Panc1 (cell line): ENCODE data around the gene IL1A. TPM values are rescaled to one million over a fixed set of nuclear protein-coding genes. Genes with fewer than 3 reads are reported as not detected.

Experiments
- ATAC-seq: fragments of 200-7000 bp; cut with Tn5 transposase; 2 replicates; pipeline ENCODE4 v1.9.1; 2020; ENCODE audit warnings: mild to moderate bottlenecking, moderate library complexity
- BruUV-seq: library from RNA; stranded (reverse); fragments of 400-500 nt; replicated peaks from 2 replicates; lab custom pipeline; 2021; lab: Mats Ljungman, UMichigan
- CTCF ChIA-PET: fragments of 300-600 bp; sonication (Branson Sonifier 250); formaldehyde crosslinking; loops from one replicate; lab custom pipeline; 2022; ENCODE audit warnings: antibody characterized with exemption; lab: Charles Lee
- POLR2A ChIA-PET: fragments of 300-600 bp; sonication (Branson Sonifier 250); formaldehyde crosslinking; loops from one replicate; lab custom pipeline; 2022; ENCODE audit warnings: antibody characterized with exemption; lab: Charles Lee
- DNase-seq: peaks from one replicate; pipeline ENCODE4 v3.0.0-alpha.2; 2010; ENCODE audit warnings: low read depth, low spot score
- H3K27ac ChIP-seq: 2 replicates; pipeline ENCODE4 v1.5.1; 2011; ENCODE audit warnings: mild to moderate bottlenecking, low read length, inconsistent platforms
- H3K27me3 ChIP-seq: fragments of 200-500 bp; sonication (Bioruptor generic); 2 replicates; pipeline ENCODE4 v1.6.0; 2014; ENCODE audit warnings: low read length, inconsistent platforms; ENCODE audit not compliant: control insufficient read depth, insufficient read depth
- H3K36me3 ChIP-seq: fragments of 200-500 bp; sonication (Bioruptor generic); 2 replicates; pipeline ENCODE4 v1.5.1; 2014; ENCODE audit warnings: inconsistent platforms, mild to moderate bottlenecking, low read length, moderate library complexity; ENCODE audit not compliant: control insufficient read depth, insufficient read depth
- H3K4me1 ChIP-seq: 2 replicates; pipeline ENCODE4 v1.5.1; 2011; ENCODE audit warnings: inconsistent platforms, mild to moderate bottlenecking, low read length, moderate library complexity; ENCODE audit not compliant: control insufficient read depth, insufficient read depth
- H3K4me3 ChIP-seq, 2 experiments: 2 replicates each; pipeline ENCODE4 v1.5.1; 2011 to 2012; ENCODE audit warnings: low read depth in 2 of 2, low read length in 2 of 2, mild to moderate bottlenecking in 2 of 2, inconsistent platforms in 1 of 2, moderate library complexity in 1 of 2
- H3K9me3 ChIP-seq: fragments of 200-500 bp; sonication (Bioruptor generic); 2 replicates; pipeline ENCODE4 v1.5.1; 2014; ENCODE audit warnings: low read depth, mild to moderate bottlenecking, inconsistent platforms, low read length, moderate library complexity; ENCODE audit not compliant: control insufficient read depth, insufficient read depth
- POLR2AphosphoS5 ChIP-seq: IDR thresholded peaks from 2 replicates; pipeline ENCODE4 v1.6.1; 2012; ENCODE audit warnings: mild to moderate bottlenecking, low read depth, low read length, moderate library complexity
- REST ChIP-seq, 2 experiments: IDR thresholded peaks; 2 replicates each; pipeline ENCODE4 v1.6.1; 2011 to 2012; ENCODE audit warnings: low read depth in 2 of 2, control low read depth in 1 of 2, low read length in 1 of 2, mild to moderate bottlenecking in 1 of 2, moderate library complexity in 1 of 2; ENCODE audit not compliant: insufficient read depth in 1 of 2
- SIN3A ChIP-seq: IDR thresholded peaks from 2 replicates; pipeline ENCODE4 v1.6.1; 2012; ENCODE audit warnings: low read depth, mild to moderate bottlenecking, low read length, moderate library complexity, borderline replicate concordance; ENCODE audit not compliant: insufficient read depth
- TCF7L2 ChIP-seq: IDR thresholded peaks from 2 replicates; pipeline ENCODE4 v1.6.1; 2011; ENCODE audit warnings: mild to moderate bottlenecking, low read depth, low read length, inconsistent platforms
- in situ Hi-C: cut with HindIII; loops from 2 replicates; pipeline ENCODE4 v1.10.0; 2016; ENCODE audit warnings: low sequenced_read_pairs, low pct_unique_long_range_greater_than_20kb
- intact Hi-C: fragments of 100-400 bp; cut with micrococcal nuclease; formaldehyde crosslinking; loops from one replicate; pipeline ENCODE4 v1.10.0; 2022; ENCODE audit not compliant: unreplicated experiment
- total RNA-seq: library from RNA; stranded (reverse); gene quantifications from one replicate; pipeline ENCODE4 v1.2.1, GENCODE V29; 2021; ENCODE audit not compliant: unreplicated experiment
- TF ChIP-seq, protein P1 (sequence below): fragments of 450-650 bp; IDR thresholded peaks from 2 replicates; pipeline ENCODE4 v1.5.1; 2017; ENCODE audit warnings: mild to moderate bottlenecking

IL1A gene
- total RNA-seq, 1 experiment from 2014 or later, result not detected

DNA sequence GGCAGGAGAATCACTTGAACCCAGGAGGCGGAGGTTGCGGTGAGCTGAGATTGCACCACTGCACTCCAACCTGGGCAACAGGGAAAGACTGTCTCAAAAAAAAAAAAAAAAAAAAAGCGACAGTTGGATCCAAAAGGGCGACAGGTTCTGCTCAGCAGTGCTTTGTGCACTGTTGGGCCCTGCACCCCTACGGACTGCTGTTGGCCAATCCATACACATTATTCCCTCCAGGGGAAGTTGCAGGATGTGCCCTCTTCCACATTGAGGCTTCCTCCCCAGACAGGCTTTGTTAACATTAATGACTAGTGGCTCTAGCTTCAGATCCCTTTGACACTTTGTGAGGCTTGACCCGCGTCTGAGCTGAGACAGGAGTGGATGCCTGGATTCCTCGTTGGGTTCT lies 54.1 kb downstream of the IL1A start:
- POLR2A ChIA-PET, result no interaction called here
- Histone ChIP-seq H3K27ac (no peak overlapping the region), H3K36me3 (no peaks in the 10 kb centered on the region), H3K4me3 (no peak overlapping the region), H3K4me1 (peaks cover 4% of the 10 kb centered on the region; the same call in 1 of the 2 replicates), H3K9me3 (no peaks in the 10 kb centered on the region), H3K27me3 (no peaks in the 10 kb centered on the region)
- ATAC-seq (no peak), DNase-seq (no peak)
- intact Hi-C loops, result no loop called here
- in situ Hi-C loops, result no loop called here
- CTCF ChIA-PET, result interaction anchor here (0.6 to 1.2 kb wide), 3 partner anchors 45 to 166 kb away, joined by 3 to 8 read pairs (median 5); no protein-coding TSS in a partner anchor
- BruUV-seq, result no TSS peak
- TF ChIP-seq SIN3A (no peak), POLR2AphosphoS5 (no peak), REST (IDR thresholded peaks at IDR 0.05; ENCODE audit: insufficient read depth in 1 of 2, low read depth in 2 of 2, low read length in 1 of 2) (no peak), TCF7L2 (no peak)
- TF ChIP-seq, protein P1, sequence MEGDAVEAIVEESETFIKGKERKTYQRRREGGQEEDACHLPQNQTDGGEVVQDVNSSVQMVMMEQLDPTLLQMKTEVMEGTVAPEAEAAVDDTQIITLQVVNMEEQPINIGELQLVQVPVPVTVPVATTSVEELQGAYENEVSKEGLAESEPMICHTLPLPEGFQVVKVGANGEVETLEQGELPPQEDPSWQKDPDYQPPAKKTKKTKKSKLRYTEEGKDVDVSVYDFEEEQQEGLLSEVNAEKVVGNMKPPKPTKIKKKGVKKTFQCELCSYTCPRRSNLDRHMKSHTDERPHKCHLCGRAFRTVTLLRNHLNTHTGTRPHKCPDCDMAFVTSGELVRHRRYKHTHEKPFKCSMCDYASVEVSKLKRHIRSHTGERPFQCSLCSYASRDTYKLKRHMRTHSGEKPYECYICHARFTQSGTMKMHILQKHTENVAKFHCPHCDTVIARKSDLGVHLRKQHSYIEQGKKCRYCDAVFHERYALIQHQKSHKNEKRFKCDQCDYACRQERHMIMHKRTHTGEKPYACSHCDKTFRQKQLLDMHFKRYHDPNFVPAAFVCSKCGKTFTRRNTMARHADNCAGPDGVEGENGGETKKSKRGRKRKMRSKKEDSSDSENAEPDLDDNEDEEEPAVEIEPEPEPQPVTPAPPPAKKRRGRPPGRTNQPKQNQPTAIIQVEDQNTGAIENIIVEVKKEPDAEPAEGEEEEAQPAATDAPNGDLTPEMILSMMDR, result no peak

DNA sequence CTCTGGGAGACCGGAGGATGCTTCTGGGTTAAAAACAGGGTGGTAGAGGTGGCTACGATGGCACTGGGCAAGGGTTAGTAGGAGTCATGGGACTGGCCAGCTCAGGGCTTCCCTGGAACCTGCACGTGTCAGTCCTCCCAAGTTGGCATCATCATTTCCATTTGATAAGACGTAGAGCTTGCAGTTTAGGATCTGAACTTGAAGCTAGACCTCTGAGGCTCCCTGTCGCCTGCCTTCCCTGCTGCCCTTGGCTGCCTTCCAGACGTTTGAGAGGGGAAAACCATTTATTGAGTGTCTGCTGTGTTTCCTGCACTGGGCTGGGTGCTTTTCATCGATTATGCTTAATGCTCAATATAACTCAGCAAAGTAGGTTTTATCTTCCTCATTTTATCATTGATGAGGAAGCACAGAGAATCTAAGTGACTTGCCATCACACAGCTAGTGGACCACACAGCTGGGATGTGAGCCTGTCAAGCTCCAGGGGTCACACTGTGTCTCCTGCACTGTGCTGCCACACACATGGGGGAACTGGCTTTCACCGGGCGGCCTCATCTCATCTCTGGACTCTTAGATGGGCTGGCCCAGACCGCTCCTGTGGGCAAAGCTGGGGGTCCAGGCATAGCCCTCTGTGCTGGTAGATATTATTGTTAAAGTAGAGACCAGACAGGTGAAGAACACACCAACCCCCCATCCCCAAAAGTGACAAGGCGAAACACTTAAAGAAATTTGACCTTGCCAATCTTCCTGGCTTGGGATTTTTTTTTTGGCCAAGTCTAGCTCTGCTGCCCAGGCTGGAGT lies 55.7 kb downstream of the IL1A start:
- no peak overlapping the region for H3K4me3 ChIP-seq
- POLR2A ChIA-PET, result interaction anchor here (0.5 kb wide), 1 partner anchor 209 kb away, joined by 8 read pairs; no protein-coding TSS in a partner anchor
- no peak for DNase-seq

More for the DNA sequence above, 55.7 kb downstream of the IL1A start:
- peaks cover 4% of the 10 kb centered on the region; the same call in 1 of the 2 replicates for H3K4me1 ChIP-seq
- no TSS peak for BruUV-seq
- TF ChIP-seq SIN3A (no peak), POLR2AphosphoS5 (no peak), TCF7L2 (no peak), REST (IDR thresholded peaks at IDR 0.05; ENCODE audit: insufficient read depth in 1 of 2, low read depth in 2 of 2, low read length in 1 of 2) (no peak)
- TF ChIP-seq, protein P1, result no peak
- ATAC-seq, result no peak
- in situ Hi-C loops, result no loop called here
- intact Hi-C loops, result no loop called here
- H3K9me3 ChIP-seq, result no peaks in the 10 kb centered on the region
- CTCF ChIA-PET, result interaction anchor here (0.5 to 5.2 kb wide), 4 partner anchors 9 to 146 kb away, joined by 3 to 38 read pairs (median 4); no protein-coding TSS in a partner anchor
- H3K27me3 ChIP-seq, result no peaks in the 10 kb centered on the region
- H3K27ac ChIP-seq, result no peak overlapping the region
- no peaks in the 10 kb centered on the region for H3K36me3 ChIP-seq
